GM19099 (cell line): Measurements from ENCODE around the gene PXDN.

Experiments used
- POLR2A ChIP-seq: IDR thresholded peaks from 3 replicates; pipeline ENCODE4 v1.6.1; 2011; ENCODE audit warnings: low read depth; ENCODE audit not compliant: insufficient read length; ENCODE audit errors: extremely low read depth

PXDN gene

DNA sequence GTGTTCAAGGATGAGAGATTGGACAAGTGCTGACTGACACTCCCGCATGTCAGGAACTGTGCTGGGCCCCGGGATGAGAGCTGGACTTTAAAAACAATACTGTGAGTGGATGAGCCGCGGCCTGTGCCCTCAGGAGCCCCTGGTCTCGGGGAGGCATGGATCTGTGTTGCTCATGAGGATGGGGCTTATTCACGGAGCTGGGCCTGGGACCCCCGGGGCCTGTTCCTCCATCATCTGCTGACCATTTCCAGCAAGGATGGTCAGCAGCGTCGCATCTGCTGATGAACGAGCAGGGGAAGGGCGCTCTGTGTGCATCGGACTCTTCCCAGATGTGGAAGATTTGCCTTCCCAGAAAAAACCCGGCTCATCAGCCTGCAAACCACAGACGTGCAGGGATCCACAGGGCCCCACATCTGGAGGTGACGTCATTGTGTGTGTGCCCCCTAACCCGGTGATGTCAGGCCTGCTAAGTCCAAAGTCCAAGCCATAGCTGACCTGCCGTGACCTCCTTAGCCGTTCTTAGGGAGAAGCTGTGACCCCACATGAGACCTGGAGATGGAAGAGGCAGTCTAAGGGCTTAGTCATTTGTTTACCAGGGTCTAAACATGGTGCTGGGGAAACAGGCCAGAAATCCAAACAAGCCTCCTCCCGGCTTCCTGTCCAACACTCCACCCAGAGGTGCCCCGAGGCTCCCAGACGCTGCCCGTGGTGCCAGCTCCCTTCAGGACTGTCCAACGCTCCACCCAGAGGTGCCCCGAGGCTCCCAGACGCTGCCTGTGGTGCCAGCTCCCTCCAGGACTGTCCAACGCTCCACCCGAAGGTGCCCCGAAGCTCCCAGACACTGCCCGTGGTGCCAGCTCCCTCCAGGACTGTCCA, 143.9 kb downstream of the PXDN start:
- TF ChIP-seq POLR2A = no peak

DNA sequence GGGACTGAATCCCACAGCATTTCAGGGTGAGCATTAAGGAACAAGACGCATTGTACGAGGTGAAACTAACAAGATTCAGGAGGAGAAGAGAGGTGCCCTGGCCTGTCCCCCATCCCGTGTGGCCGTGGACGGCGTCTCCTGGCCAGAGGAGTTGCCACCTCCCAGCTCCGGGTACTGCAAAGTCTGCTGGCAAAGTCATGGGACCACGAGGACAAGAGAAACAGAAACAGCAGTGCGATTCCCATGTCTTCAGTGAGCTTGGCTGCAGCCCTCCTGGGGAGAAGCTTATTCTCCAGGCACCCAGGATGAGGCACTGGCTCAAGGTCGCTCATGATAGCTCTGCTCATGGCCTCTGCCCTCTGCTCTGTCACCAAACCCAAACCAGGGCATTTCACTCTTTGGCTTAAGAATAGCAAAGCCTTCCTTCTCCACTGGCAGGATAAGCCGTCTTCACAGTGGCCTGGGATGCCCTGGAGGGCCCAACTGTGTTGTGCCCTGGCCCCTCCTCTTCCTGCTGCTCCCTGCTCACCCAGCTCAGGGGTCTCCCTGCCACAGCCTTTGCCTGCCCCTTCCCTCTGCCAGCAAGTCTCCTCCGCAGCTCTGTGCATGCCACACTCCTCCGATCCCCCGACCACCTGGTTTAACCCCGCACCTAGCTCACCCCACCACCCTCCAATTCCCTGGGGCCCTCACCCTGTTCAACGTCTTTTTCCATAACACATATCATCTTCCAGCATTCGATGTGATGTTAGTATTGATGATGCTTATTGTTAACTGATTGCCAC, 144.8 kb downstream of the PXDN start:
- TF ChIP-seq POLR2A = no peak

DNA sequence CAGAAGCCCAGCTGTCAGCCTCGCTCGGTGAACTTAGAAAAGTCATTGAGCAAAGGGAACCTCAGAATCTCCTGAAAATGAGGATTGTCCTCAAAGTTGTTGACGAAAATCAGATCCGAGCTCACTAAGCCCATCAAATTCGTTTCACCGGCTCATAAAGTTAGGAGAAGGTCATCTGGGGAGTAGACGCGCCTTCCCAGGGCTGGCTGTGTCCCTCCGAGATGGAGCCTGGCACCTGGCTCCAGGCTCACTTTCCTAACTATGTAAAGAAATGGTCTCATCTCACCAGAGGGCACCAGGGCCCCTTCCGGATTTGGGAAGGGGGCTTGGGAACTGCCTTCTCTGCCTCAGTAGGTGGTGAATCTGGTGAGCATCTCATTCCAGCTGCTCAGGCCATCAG, 145.5 kb downstream of the PXDN start:
- no peak for TF ChIP-seq POLR2A

DNA sequence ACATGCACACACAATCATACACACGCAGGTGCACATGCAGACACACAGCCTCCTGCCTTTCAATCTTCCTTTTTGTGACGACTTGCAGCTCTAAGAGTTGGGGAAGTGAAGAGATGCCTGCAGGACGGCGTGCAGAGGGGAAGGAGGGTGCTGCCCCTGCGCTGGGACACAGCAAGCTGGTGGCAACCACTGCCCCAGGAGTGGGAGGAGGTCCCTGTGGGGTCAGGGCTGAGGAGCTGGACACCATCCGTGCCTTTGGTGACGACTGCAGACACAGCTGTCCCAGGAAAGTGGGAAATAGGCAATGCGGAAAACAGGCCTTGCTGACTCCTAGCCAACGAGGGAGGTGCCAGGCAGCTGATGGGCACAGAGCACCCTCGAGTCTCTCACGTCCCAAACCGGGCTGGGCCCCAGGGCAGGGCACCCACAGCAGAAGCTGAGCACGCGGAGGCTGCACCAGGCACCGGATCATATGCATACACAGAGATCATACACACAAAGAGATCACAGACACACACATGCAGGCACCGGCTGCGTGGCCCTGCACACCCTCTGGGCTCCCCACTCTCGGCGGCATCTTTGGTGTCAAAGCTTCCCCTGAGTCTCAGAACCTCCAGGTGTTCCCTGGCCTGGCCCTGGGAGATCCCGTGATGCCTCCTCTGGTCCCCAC, 146.1 kb downstream of the PXDN start:
- TF ChIP-seq POLR2A = no peak

DNA sequence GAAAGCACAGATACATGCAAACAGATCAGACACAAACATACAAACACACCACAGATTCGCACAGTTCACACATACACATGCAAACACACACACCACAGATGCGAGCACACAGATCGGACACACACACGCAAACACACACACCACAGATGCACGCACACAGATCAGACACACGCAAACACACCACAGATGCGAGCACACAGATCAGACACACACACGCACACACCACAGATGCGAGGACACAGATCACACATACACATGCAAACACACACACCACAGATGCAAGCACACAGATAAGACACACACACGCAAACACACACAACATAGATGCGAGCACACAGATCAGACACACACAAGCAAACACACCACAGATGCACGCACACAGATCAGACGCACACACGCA, 149.0 kb downstream of the PXDN start:
- TF ChIP-seq POLR2A = no peak

DNA sequence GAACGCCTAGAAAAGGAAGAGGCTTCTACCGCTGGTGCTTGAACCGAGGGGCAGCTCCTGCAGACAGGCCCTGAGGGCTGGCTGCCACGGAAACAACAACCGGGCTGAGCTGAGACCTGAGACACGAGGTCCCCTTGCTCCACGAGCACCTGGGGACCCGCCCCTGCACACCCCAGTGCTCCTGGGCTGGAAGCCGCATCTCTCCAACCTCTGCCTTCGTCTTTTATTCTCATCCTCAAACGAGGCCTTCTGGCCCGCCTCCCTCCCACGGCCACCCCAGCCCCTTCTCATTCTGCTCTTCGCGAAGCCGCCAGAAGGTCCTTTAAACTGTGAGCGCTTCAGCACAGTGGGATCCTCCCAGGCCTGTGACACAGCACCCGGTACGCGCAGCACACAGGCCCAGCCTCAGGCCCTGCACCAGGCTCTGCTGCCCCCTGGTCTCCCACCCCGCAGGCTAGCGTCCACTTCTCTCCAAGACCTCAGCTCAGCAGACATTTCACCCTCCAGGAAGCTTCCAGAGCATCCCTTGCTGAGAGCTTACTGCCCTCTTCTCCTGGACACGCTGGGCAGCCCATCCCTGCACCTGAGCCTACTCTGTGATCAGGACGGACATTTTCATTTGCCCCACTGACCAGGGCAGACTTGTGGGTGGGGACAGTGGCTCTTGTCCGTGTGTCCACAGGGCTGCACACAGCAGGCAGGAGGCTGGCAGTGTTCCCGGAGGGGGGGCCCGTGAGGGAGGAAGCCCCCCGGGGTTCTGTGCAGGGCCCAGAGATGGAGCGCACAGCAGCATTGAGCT, 149.7 kb downstream of the PXDN start:
- no peak for TF ChIP-seq POLR2A

DNA sequence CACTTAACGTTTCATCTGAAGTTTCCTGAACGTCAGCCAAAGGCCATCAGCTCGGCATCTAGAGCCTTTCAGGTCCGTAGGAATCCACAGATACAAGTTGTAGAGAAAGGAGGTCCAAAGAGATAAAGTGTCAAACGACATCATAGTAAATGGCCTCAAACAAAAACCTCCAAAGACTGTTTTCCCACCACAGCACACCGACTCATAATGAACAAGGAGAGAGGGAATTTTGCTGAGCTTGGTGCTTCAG, 150.3 kb downstream of the PXDN start:
- no peak for TF ChIP-seq POLR2A

DNA sequence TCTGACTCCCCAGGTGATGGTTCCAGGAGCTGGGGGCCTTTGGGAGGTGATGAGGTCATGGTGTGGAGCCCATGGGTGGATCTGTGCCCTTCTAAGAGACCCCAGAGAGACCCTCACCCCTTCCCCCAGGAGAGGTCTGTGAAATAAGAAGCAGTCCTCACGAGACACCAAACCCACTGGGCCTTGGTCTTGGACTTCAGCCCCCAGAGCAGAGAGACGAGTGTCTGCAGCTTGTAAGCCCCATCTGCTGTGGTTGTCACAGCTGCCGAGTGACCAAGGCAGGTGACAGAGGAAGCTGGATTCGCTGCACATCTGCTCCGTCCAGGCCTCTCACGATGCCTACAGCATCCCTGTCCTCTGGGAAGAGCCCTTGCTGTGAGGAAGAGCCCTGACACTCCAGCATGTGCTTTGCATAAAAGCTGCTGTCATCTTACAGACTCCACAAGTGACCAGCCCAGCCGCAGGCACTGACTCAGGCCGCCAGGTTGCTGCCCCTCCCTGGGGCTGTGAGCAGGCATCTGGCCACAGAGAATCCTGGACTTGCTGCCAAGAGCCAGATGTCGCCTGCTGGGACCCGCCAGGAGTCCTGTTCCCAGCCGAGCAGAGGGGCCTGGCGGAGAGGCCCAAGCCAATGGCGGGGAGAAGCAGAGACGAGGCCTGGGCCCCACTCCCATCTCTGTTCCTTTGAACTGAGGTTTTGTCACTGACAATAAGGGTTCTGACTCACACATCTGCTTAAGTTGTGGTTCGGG, 150.8 kb downstream of the PXDN start:
- no peak for TF ChIP-seq POLR2A

DNA sequence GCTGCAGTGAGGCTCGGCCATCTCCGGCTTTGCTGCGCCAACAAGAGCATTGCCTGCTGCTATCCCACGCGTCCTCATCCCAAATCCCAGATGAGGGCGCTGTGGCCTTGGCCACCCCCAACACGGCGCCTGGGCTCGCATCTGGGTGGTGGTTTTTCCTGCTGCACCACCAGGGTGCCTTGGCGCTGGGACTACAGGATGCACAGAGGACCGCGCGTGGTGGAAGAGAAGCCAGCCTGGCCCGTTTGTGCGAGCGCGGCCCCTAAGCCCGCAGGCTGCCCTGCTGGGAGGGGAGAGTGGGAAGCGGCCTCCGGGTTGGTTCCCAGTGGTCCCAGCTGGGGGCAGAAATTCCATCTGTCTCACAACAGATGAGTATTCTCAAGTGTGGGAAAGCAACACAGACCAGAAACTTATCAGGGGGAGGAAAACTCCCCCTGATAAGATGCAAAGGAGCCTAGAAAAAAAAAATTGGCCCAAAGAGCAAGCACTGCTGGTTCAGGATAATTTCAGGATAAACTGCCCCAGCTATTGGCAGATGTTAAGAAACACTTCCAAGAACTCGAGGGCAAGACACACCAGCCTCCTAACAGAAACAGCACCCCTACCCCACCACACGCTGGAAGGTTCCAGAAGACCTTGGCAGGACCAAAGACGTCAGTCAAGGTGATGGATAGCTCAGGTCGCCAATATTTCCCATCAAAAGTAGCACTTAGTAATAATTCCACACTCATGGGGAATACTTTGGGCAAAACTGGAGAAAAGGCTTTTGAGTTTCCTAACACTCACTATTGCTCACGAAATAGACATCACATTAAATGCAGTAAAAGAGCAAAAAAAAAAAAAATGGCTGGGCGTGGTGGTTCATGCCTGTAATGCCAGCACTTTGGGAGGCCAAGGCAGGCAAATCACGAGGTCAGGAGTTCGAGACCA, 152.1 kb downstream of the PXDN start:
- TF ChIP-seq POLR2A = no peak

DNA sequence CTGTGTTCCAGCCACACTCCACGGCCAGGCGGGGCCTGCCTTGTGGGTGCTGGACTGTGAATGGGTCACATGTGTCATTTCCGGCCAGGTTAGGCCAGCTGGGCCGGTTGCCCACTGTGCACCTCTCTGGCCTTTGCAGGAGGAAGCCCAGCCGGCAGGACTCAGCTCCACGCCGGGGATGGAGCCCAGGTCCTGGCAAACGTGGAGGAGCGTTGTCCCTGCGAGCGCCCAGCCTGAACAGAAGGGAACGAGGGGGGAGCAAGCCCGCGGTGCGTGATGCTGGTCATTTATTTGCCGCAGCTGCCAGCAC, 152.9 kb downstream of the PXDN start:
- no peak for TF ChIP-seq POLR2A

DNA sequence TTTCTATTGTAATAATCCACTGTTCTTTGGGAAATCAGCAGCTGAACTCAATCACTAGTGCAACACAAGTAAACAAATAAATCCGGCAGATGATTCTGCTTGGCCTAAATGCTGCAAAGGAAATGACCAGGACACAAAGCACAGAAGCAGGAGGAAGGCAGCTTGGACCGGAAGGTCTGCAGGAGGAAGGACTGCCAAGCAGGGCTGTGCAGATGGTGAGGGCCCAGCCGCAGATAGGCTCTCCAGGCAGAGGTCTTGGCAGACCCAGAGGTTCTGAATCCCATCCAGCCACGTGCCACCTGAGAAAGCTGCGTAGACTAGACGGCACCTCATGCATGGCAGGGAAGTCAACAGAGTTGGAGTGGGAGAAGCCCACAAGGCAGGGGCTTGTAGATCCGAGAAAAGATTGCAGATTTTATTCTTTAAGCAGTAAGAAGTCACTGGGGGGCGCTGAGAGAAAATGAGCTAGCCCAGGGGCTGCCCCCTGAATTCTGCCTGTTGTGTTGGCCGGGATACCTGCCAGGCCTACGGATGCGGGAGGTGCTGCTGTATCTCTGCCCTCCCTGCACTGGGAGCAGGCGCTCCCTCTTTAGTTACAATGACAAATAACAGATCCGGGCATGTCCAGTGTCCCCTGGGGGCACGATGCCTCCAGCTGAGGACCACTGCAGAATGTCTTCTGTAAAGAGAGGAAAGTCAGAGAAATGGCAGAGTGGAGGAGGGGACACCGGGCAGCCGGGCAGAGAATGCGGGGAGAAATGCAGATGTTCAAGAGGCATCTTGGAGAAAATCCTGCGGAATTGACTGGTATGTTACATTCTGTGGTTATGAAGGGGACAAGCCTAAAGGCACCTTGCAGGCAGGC, 153.5 kb downstream of the PXDN start:
- TF ChIP-seq POLR2A = no peak

DNA sequence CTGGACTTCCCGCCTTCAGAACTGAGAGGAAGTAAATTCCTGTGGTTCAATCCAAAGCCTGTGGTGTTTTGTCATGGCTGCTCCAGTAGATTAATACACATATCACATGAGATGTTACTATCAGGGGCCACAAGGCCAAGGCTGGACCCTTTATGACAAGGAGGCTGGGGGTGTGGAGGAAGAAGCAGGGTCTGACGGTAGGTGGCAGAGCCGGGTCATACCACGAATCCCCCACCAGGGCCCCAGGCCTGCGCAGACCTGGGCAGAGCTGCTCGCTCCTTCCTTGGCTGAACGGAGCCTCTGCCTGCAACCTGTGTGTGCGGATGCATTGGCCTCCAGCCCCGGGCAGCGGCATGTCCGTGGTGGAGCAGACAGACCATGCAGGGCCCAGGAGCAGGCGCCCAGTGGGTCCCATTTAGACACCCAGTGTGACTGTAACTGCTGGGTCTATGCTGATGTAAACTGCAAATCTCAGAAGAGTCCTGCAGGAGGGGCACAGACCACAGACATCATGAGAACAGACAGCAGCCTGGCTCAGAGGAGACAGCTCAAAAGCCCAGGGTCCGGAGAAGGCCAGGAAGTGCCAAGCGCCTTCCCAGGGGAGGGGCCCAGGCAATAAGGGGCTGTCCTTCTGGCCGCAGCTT, 155.2 kb downstream of the PXDN start:
- TF ChIP-seq POLR2A = no peak
